HG02759 (cell line): ENCODE results near the gene MALAT1.
A peak's percentile ranks its signal among the peaks of the same experiment; 100 is the strongest.
"Not testable (repeated sequence)": the region's sequence is repeated elsewhere in the genome, so short reads cannot be mapped to it uniquely, and the experiment has no call there.

Experiments used
- ATAC-seq: cut with Tn5 transposase; IDR thresholded peaks from one replicate; pipeline ENCODE4 v1.9.1; 2021; ENCODE audit warnings: mild to moderate bottlenecking, moderate library complexity; ENCODE audit not compliant: unreplicated experiment

The MALAT1 gene

GRCh38 chr11:65497141-65498041 is 1.5 kb upstream of the MALAT1 start:
- peak; percentile 74 for ATAC-seq

- ATAC-seq, result no peak
These were observed 661 bp upstream of the MALAT1 start for GRCh38 chr11:65498042-65498726.

- ATAC-seq, result no peak
These were observed 193 bp upstream of the MALAT1 start for GRCh38 chr11:65498727-65498976.

- ATAC-seq, result no peak
These were observed 1.0 kb downstream of the MALAT1 start for GRCh38 chr11:65499713-65500386.

GRCh38 chr11:65500387-65501185 is 1.7 kb downstream of the MALAT1 start:
- ATAC-seq, result no peak

GRCh38 chr11:65501186-65501471 is 2.3 kb downstream of the MALAT1 start:
- no peak for ATAC-seq

- ATAC-seq, result no peak
These were observed 2.8 kb downstream of the MALAT1 start for GRCh38 chr11:65501472-65502273.

- ATAC-seq, result no peak
These were observed 3.4 kb downstream of the MALAT1 start for GRCh38 chr11:65502274-65502554.

GRCh38 chr11:65502555-65503367 is 3.9 kb downstream of the MALAT1 start:
- ATAC-seq, result no peak

- ATAC-seq, result no peak
These were observed 4.6 kb downstream of the MALAT1 start for GRCh38 chr11:65503368-65503948.

GRCh38 chr11:65503949-65504673 is 5.3 kb downstream of the MALAT1 start:
- ATAC-seq, result no peak

GRCh38 chr11:65504674-65505465 is 6.0 kb downstream of the MALAT1 start:
- ATAC-seq, result no peak

- no peak for ATAC-seq
These were observed 6.8 kb downstream of the MALAT1 start for GRCh38 chr11:65505466-65506289.

GRCh38 chr11:65506290-65506771 is 7.5 kb downstream of the MALAT1 start:
- ATAC-seq, result no peak

GRCh38 chr11:65506772-65507505 is 8.1 kb downstream of the MALAT1 start:
- peak; percentile 38 for ATAC-seq

GRCh38 chr11:65512311-65512710 is 13.5 kb downstream of the MALAT1 start:
- ATAC-seq, result not testable (repeated sequence)
